Endothelial cell of umbilical vein (primary cell): ENCODE data around the gene ZNRF1. TPM values are rescaled to one million over a fixed set of nuclear protein-coding genes. Genes with fewer than 3 reads are reported as not detected.

Experiments used
- BruUV-seq: library from RNA; stranded (reverse); fragments of 400-500 nt; replicated peaks from 2 replicates; lab custom pipeline; 2021; lab: Mats Ljungman, UMichigan
- CTCF ChIA-PET: fragments of 300-600, 350-600 bp; sonication (Branson Sonifier 250); formaldehyde crosslinking; loops from one replicate; lab custom pipeline; 2021; ENCODE audit warnings: antibody characterized with exemption, inconsistent platforms; lab: Charles Lee
- POLR2A ChIA-PET: fragments of 300-600, 350-600 bp; sonication (Branson Sonifier 250); formaldehyde crosslinking; loops from one replicate; lab custom pipeline; 2021; ENCODE audit warnings: antibody characterized with exemption, inconsistent platforms; lab: Charles Lee
- DNase-seq: peaks from one replicate; pipeline ENCODE4 v3.0.0-alpha.2; 2011; ENCODE audit warnings: low read depth, low spot score
- FAIRE-seq: peaks from 2 replicates; lab custom pipeline; 2011; peaks lifted over from hg19 to GRCh38; lab: Jason Lieb, UNC
- H2AFZ ChIP-seq: 2 replicates; pipeline ENCODE4 v1.6.0; 2012; ENCODE audit warnings: low read depth, low read length, control low read depth, inconsistent platforms
- H3K27ac ChIP-seq: 2 replicates; pipeline ENCODE4 v1.5.1; 2011; ENCODE audit warnings: low read depth, mild to moderate bottlenecking, control low read depth, low read length, moderate library complexity; ENCODE audit not compliant: insufficient read depth
- H3K27me3 ChIP-seq, 2 experiments: 2 replicates each; pipeline versions ENCODE4 v1.6.0 to v1.6.1; 2011; ENCODE audit warnings: low read length in 2 of 2, mixed read lengths in 1 of 2; ENCODE audit not compliant: control insufficient read depth in 2 of 2, insufficient read depth in 2 of 2
- H3K36me3 ChIP-seq, 2 experiments: 2 replicates in 1 of 2; 3 replicates in 1 of 2; pipeline ENCODE4 v1.5.1; 2011; ENCODE audit warnings: low read length in 2 of 2, mild to moderate bottlenecking in 1 of 2, moderate library complexity in 1 of 2; ENCODE audit not compliant: control insufficient read depth in 2 of 2, insufficient read depth in 2 of 2; ENCODE audit errors: extremely low read depth in 1 of 2
- H3K4me1 ChIP-seq: 3 replicates; pipeline ENCODE4 v1.5.1; 2011; ENCODE audit warnings: mild to moderate bottlenecking, low read length; ENCODE audit not compliant: control insufficient read depth, insufficient read depth; ENCODE audit errors: extremely low read depth
- H3K4me2 ChIP-seq: 2 replicates; pipeline ENCODE4 v1.6.1; 2011; ENCODE audit warnings: low read length, control low read depth, mixed read lengths; ENCODE audit not compliant: insufficient read depth
- H3K4me3 ChIP-seq, 3 experiments: fragments of 200-600 bp in 1 of 3; sonication (generic), shearing (Covaris generic) in 1 of 3; replicated peaks in 1 of 3; 2 replicates each; pipeline ENCODE4 v1.5.1; 2011 to 2016; ENCODE audit warnings: control low read depth in 3 of 3, low read length in 3 of 3, mild to moderate bottlenecking in 2 of 3, inconsistent platforms in 1 of 3, low read depth in 1 of 3, moderate library complexity in 1 of 3; ENCODE audit not compliant: insufficient read depth in 1 of 3
- H3K79me2 ChIP-seq: 2 replicates; pipeline ENCODE4 v1.6.0; 2012; ENCODE audit warnings: low read length, inconsistent platforms; ENCODE audit not compliant: control insufficient read depth, insufficient read depth
- H3K9ac ChIP-seq: replicated peaks from 2 replicates; pipeline ENCODE3; 2011; ENCODE audit warnings: low read length, control low read depth; ENCODE audit not compliant: insufficient read depth; ENCODE audit errors: extremely low read depth
- H3K9me1 ChIP-seq: replicated peaks from 3 replicates; pipeline ENCODE4 v1.6.0; 2011; ENCODE audit warnings: mild to moderate bottlenecking, low read length; ENCODE audit not compliant: control insufficient read depth, insufficient read depth; ENCODE audit errors: extremely low read depth
- H3K9me3 ChIP-seq: replicated peaks from 2 replicates; pipeline ENCODE4 v1.5.1; 2012; ENCODE audit warnings: low read length, inconsistent platforms; ENCODE audit not compliant: control insufficient read depth, insufficient read depth
- H4K20me1 ChIP-seq: replicated peaks from 2 replicates; pipeline ENCODE3; 2011; ENCODE audit warnings: mild to moderate bottlenecking, low read length; ENCODE audit not compliant: control insufficient read depth, insufficient read depth; ENCODE audit errors: extremely low read depth
- EZH2 ChIP-seq: IDR thresholded peaks from 2 replicates; pipeline ENCODE4 v1.6.1; 2012; ENCODE audit warnings: borderline replicate concordance, low read depth, mild to moderate bottlenecking, moderate library complexity, low read length, inconsistent platforms; ENCODE audit not compliant: severe bottlenecking
- FOS ChIP-seq: IDR thresholded peaks from 2 replicates; pipeline ENCODE4 v1.6.1; 2011; ENCODE audit warnings: mild to moderate bottlenecking, low read length, moderate library complexity, borderline replicate concordance; ENCODE audit not compliant: insufficient read depth
- GATA2 ChIP-seq: IDR thresholded peaks from 2 replicates; pipeline ENCODE4 v1.7.0; 2011; ENCODE audit warnings: low read depth, mild to moderate bottlenecking, moderate library complexity, mixed read lengths, low read length; ENCODE audit not compliant: insufficient read length, insufficient read depth
- JUN ChIP-seq: IDR thresholded peaks from 2 replicates; pipeline ENCODE4 v1.6.1; 2011; ENCODE audit warnings: borderline replicate concordance, low read depth; ENCODE audit not compliant: insufficient read length, insufficient read depth
- MYC ChIP-seq: IDR thresholded peaks from one replicate; pipeline ENCODE4 v1.6.1; 2011; ENCODE audit warnings: mild to moderate bottlenecking, low read depth, low read length
- POLR2A ChIP-seq: IDR thresholded peaks from 2 replicates; pipeline ENCODE4 v1.6.1; 2012; ENCODE audit warnings: low read depth, mild to moderate bottlenecking, control low read depth, low read length
- POLR2AphosphoS5 ChIP-seq: IDR thresholded peaks from 2 replicates; pipeline ENCODE4 v1.6.1; 2012; ENCODE audit warnings: low read depth, mild to moderate bottlenecking, control low read depth, low read length, moderate library complexity; ENCODE audit not compliant: insufficient read depth
- dilution Hi-C: fragments of 300-500 bp; cut with MboI; formaldehyde crosslinking; loops from one replicate; pipeline ENCODE4 v1.15.0; 2019; ENCODE audit warnings: low sequenced_read_pairs; ENCODE audit not compliant: extremely low pct_ligation_motif_present
- intact Hi-C: fragments of 100-400 bp; cut with micrococcal nuclease; formaldehyde crosslinking; loops from one replicate; pipeline ENCODE4 v1.10.0; 2022
- polyA plus RNA-seq, 4 experiments: library from polyadenylated mRNA; depleted of rRNA in 3 of 4; stranded (reverse) in 3 of 4; unstranded in 1 of 4; fragments of >200 nt; gene quantifications; 2 replicates each; pipeline versions ENCODE4 v1.2.1 to v1.2.3, GENCODE V29; 2011 to 2012; ENCODE audit warnings: missing spikeins in 1 of 4
- total RNA-seq: library from RNA; stranded (reverse); gene quantifications from 2 replicates; pipeline ENCODE4 v1.2.3, GENCODE V29; 2021
- TF ChIP-seq, protein P1 (sequence below), 2 donors: IDR thresholded peaks; 1 replicate in 1 of 2; 2 replicates in 1 of 2; pipeline ENCODE4 v1.5.1; 2011; ENCODE audit warnings: low read length in 2 of 2, mild to moderate bottlenecking in 2 of 2, moderate library complexity in 2 of 2, control low read depth in 1 of 2, inconsistent platforms in 1 of 2, low read depth in 1 of 2; ENCODE audit not compliant: insufficient read depth in 1 of 2; ENCODE audit errors: extremely low read depth in 1 of 2

Gene ZNRF1
- total and polyA plus RNA-seq, 2 donors (not counting 3 experiments of a cell fraction or from before 2014, with no cell fraction given): 23.7 to 34.9 TPM

DNA sequence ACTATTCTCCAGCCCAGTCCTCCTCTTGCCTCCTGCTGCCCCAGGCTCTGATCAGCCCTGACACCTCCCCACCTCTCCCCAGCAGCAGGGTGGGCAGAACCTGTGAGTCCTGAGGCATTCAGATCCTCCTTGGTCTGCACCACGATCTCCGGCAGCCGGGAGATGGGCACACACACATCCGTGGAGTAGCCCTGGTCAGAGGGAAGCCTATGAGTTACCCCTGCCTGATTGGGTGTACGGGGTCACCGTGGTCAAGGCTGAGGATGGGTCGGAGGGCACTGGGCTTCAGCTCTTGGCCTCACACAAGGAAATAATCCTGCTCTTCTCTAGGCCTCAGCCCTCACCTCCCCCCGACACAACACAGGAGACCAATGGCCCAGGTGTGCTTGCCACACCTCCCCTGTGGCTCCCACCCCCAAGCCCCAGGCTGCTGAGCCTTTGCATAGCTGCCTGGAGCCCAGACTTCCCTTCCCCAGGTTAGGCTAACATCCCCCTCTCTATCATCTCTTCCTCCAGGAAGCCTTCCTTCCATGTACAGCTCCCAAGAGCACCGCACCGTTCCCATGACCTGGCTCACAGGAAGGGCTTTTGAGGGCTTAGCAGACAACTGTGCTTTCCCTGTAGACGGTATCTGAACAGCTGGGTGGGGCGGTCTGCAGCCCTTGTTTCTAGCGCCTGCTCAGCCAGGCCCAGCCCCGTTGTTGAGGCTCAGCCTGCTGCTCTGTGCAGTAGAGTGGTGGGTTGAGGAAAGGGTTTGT lies 114.1 kb downstream of the ZNRF1 start:
- no peaks in the 10 kb centered on the region for H3K27me3 ChIP-seq
- H3K79me2 ChIP-seq: no peaks in the 10 kb centered on the region
- no peak overlapping the region for H2AFZ ChIP-seq
- intact Hi-C loops (no loop called here), dilution Hi-C loops (no loop called here)
- peaks cover 12% of the 10 kb centered on the region for H3K4me1 ChIP-seq
- no peak overlapping the region for H3K9ac ChIP-seq
- ChIA-PET POLR2A (no interaction called here), CTCF (interaction anchor here (0.9 to 7.2 kb wide), 6 partner anchors 18 to 250 kb away, joined by 3 to 317 read pairs (median 10); partner anchors contain the start of gene ZNRF1)
- DNase-seq (no peak), FAIRE-seq (no peak)
- no peak overlapping the region for H3K27ac ChIP-seq
- H3K4me2 ChIP-seq: no peak overlapping the region
- no peaks in the 10 kb centered on the region for H4K20me1 ChIP-seq
- H3K9me1 ChIP-seq: no peaks in the 10 kb centered on the region
- no peak overlapping the region for H3K4me3 ChIP-seq
- no peaks in the 10 kb centered on the region for H3K36me3 ChIP-seq
- no peak for TF ChIP-seq JUN
- TF ChIP-seq FOS: no peak
- no peak for TF ChIP-seq POLR2A
- no peak for TF ChIP-seq GATA2
- no peak for TF ChIP-seq POLR2AphosphoS5
- TF ChIP-seq, protein P1, sequence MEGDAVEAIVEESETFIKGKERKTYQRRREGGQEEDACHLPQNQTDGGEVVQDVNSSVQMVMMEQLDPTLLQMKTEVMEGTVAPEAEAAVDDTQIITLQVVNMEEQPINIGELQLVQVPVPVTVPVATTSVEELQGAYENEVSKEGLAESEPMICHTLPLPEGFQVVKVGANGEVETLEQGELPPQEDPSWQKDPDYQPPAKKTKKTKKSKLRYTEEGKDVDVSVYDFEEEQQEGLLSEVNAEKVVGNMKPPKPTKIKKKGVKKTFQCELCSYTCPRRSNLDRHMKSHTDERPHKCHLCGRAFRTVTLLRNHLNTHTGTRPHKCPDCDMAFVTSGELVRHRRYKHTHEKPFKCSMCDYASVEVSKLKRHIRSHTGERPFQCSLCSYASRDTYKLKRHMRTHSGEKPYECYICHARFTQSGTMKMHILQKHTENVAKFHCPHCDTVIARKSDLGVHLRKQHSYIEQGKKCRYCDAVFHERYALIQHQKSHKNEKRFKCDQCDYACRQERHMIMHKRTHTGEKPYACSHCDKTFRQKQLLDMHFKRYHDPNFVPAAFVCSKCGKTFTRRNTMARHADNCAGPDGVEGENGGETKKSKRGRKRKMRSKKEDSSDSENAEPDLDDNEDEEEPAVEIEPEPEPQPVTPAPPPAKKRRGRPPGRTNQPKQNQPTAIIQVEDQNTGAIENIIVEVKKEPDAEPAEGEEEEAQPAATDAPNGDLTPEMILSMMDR (IDR thresholded peaks at IDR 0.05; ENCODE audit: extremely low read depth in 1 of 2, insufficient read depth in 1 of 2, low read depth in 1 of 2, low read length in 2 of 2): no peak
- no peak for TF ChIP-seq MYC
- no peak for TF ChIP-seq EZH2
- no TSS peak for BruUV-seq
- no peaks in the 10 kb centered on the region for H3K9me3 ChIP-seq
